NT2/D1 (cell line): Measurements from ENCODE around the gene ANKRD28.

Source experiments
- YY1 ChIP-seq: IDR thresholded peaks from 2 replicates; pipeline ENCODE4 v1.6.1; 2011; ENCODE audit not compliant: insufficient read length, insufficient read depth
- ZNF274 ChIP-seq: IDR thresholded peaks from 2 replicates; pipeline ENCODE4 v1.6.1; 2011; ENCODE audit warnings: mild to moderate bottlenecking, low read depth, low read length

GRCh38 chr3:15755780-15756179 is 42.0 kb downstream of the ANKRD28 start:
- TF ChIP-seq ZNF274 (no peak), YY1 (no peak)
